GM12892 (cell line): ENCODE data around the gene PREPL.

Source experiments
- DNase-seq: peaks from one replicate; pipeline ENCODE4 v3.0.0; 2011; ENCODE audit not compliant: insufficient read length
- FAIRE-seq: peaks from 2 replicates; lab custom pipeline; 2011; peaks lifted over from hg19 to GRCh38; lab: Jason Lieb, UNC
- POLR2A ChIP-seq: IDR thresholded peaks from 2 replicates; pipeline ENCODE4 v1.6.1; 2011; ENCODE audit warnings: low read depth, low read length, control low read depth
- POLR2AphosphoS5 ChIP-seq: IDR thresholded peaks from 2 replicates; pipeline ENCODE4 v1.6.1; 2011; ENCODE audit warnings: low read depth, low read length, control low read depth
- TAF1 ChIP-seq: IDR thresholded peaks from 2 replicates; pipeline ENCODE4 v1.6.1; 2011; ENCODE audit warnings: low read depth, mild to moderate bottlenecking, control low read depth, low read length, borderline replicate concordance

PREPL gene

GRCh38 chr2:44367591-44367990 is 6.3 kb upstream of the PREPL start:
- DNase-seq (no peak), FAIRE-seq (no peak)
- no peak for TF ChIP-seq TAF1
- TF ChIP-seq POLR2A = no peak
- no peak for TF ChIP-seq POLR2AphosphoS5

GRCh38 chr2:44364604-44365003 is 3.3 kb upstream of the PREPL start:
- DNase-seq (no peak), FAIRE-seq (no peak)
- TF ChIP-seq POLR2AphosphoS5 (no peak), TAF1 (no peak), POLR2A (no peak)

GRCh38 chr2:44362207-44363015 is 1.1 kb upstream of the PREPL start:
- no peak for TF ChIP-seq POLR2A
- TF ChIP-seq POLR2AphosphoS5 = no peak
- TF ChIP-seq TAF1 = no peak
- DNase-seq = peak; percentile 18
- FAIRE-seq = peak; percentile 73

GRCh38 chr2:44360749-44361329 is 455 bp downstream of the PREPL start:
- FAIRE-seq (no peak), DNase-seq (no peak)
- no peak for TF ChIP-seq POLR2AphosphoS5
- no peak for TF ChIP-seq POLR2A
- TF ChIP-seq TAF1 = no peak

- no peak for TF ChIP-seq POLR2AphosphoS5
- no peak for TF ChIP-seq POLR2A
- DNase-seq (peak; percentile 13), FAIRE-seq (no peak)
Observed at GRCh38 chr2:44358503-44358902, 2.8 kb downstream of the PREPL start.

- no peak for TF ChIP-seq POLR2A
- no peak for TF ChIP-seq TAF1
- no peak for TF ChIP-seq POLR2AphosphoS5
- no peak for DNase-seq
- no peak for FAIRE-seq
Observed at GRCh38 chr2:44354761-44355160, 6.5 kb downstream of the PREPL start.

GRCh38 chr2:44352510-44352909 is 8.8 kb downstream of the PREPL start:
- no peak for FAIRE-seq
- TF ChIP-seq POLR2AphosphoS5 (no peak), POLR2A (no peak), TAF1 (no peak)
- no peak for DNase-seq

GRCh38 chr2:44351676-44352075 is 9.6 kb downstream of the PREPL start:
- DNase-seq (no peak), FAIRE-seq (no peak)
- TF ChIP-seq TAF1 = no peak
- TF ChIP-seq POLR2A = no peak
- no peak for TF ChIP-seq POLR2AphosphoS5

GRCh38 chr2:44351088-44351487 is 10.2 kb downstream of the PREPL start:
- TF ChIP-seq POLR2A = no peak
- no peak for TF ChIP-seq TAF1
- no peak for TF ChIP-seq POLR2AphosphoS5
- DNase-seq = no peak
- no peak for FAIRE-seq

GRCh38 chr2:44349506-44349905 is 11.8 kb downstream of the PREPL start:
- no peak for FAIRE-seq
- no peak for TF ChIP-seq POLR2A
- TF ChIP-seq TAF1 = no peak
- TF ChIP-seq POLR2AphosphoS5 = no peak
- DNase-seq = no peak

GRCh38 chr2:44348400-44348799 is 12.9 kb downstream of the PREPL start:
- FAIRE-seq (no peak), DNase-seq (no peak)
- TF ChIP-seq POLR2A (no peak), TAF1 (no peak), POLR2AphosphoS5 (no peak)

- DNase-seq = no peak
- no peak for FAIRE-seq
Observed at GRCh38 chr2:44347526-44347925, 13.8 kb downstream of the PREPL start.

More at GRCh38 chr2:44347526-44347925, 13.8 kb downstream of the PREPL start:
- TF ChIP-seq TAF1 (no peak), POLR2A (no peak), POLR2AphosphoS5 (no peak)
